ENCODE measurements around the gene FCHO2.
A peak's percentile ranks its signal among the peaks of the same experiment; 100 is the strongest.

FCHO2 gene

GRCh38 chr5:72955768-72956323 is at the start of gene FCHO2:
Gene FCHO2 (plus strand): TSS chr5:72956041. CDS start chr5:72956097, 56 bp downstream.
- peak; percentile 76 for TF ChIP-seq CTCF (conservative IDR thresholded peaks at IDR 0.05; ENCODE audit: low read depth, low read length)
- peak; percentile 97 for DNase-seq (ENCODE audit: low read depth)
- peak within 1 kb of the TSS; percentile 72 for H3K4me3 ChIP-seq (ENCODE audit: low read depth, low read length)

- TF ChIP-seq CTCF (conservative IDR thresholded peaks at IDR 0.05; ENCODE audit: low read depth, low read length): no peak
- no peak for DNase-seq (ENCODE audit: low read depth)
- no peak overlapping the region for H3K4me3 ChIP-seq (ENCODE audit: low read depth, low read length)
Measured at GRCh38 chr5:72906806-72907205, 49.0 kb upstream of the FCHO2 start.

- no peak for TF ChIP-seq CTCF (conservative IDR thresholded peaks at IDR 0.05; ENCODE audit: low read depth, low read length)
- peak; percentile 55 for DNase-seq (ENCODE audit: low read depth)
Measured at GRCh38 chr5:72908664-72909063, 47.2 kb upstream of the FCHO2 start.

GRCh38 chr5:72917371-72917776 is 38.5 kb upstream of the FCHO2 start:
- H3K4me3 ChIP-seq (ENCODE audit: low read depth, low read length): no peak overlapping the region
- no peak for DNase-seq (ENCODE audit: low read depth)
- TF ChIP-seq CTCF (conservative IDR thresholded peaks at IDR 0.05; ENCODE audit: low read depth, low read length): no peak

More at GRCh38 chr5:72908664-72909063, 47.2 kb upstream of the FCHO2 start:
- H3K4me3 ChIP-seq (ENCODE audit: low read depth, low read length): no peak overlapping the region

- DNase-seq (ENCODE audit: low read depth): peak; percentile 62
- peak; percentile 33 for TF ChIP-seq CTCF (conservative IDR thresholded peaks at IDR 0.05; ENCODE audit: low read depth, low read length)
- H3K4me3 ChIP-seq (ENCODE audit: low read depth, low read length): no peak overlapping the region
Measured at GRCh38 chr5:72920690-72921502, 34.9 kb upstream of the FCHO2 start.

GRCh38 chr5:72921886-72922285 is 34.0 kb upstream of the FCHO2 start:
- peak; percentile 15 for DNase-seq (ENCODE audit: low read depth)
- no peak for TF ChIP-seq CTCF (conservative IDR thresholded peaks at IDR 0.05; ENCODE audit: low read depth, low read length)
- no peak overlapping the region for H3K4me3 ChIP-seq (ENCODE audit: low read depth, low read length)
